ENCODE data around the gene MXRA8.

- TF ChIP-seq CTCF (IDR thresholded peaks at IDR 0.05; ENCODE audit: low read length) (no peak), EZH2 (optimal IDR thresholded peaks at IDR 0.05; ENCODE audit: low read depth, low read length) (no peak), EZH2phosphoT487 (IDR thresholded peaks at IDR 0.05; ENCODE audit: low read length) (no peak)
These were observed 8.3 kb upstream of the MXRA8 start for GRCh38 chr1:1366699-1367066.
